GM23338 (cell line): Measurements from ENCODE around the gene ANKRD63. TPM values are rescaled to one million over a fixed set of nuclear protein-coding genes. Genes with fewer than 3 reads are reported as not detected.

Source experiments
- ATAC-seq: fragments of 200-7000 bp; cut with Tn5 transposase; 3 replicates; pipeline ENCODE4 v1.9.1; 2020
- DNase-seq: peaks from one replicate; pipeline ENCODE4 v3.0.0-alpha.2; 2015; ENCODE audit warnings: low spot score
- H2AFZ ChIP-seq: fragments of 200-600 bp; sonication (generic); 2 replicates; pipeline ENCODE4 v1.8.0; 2016; ENCODE audit warnings: antibody characterized with exemption, mild to moderate bottlenecking, moderate library complexity
- H3F3A ChIP-seq: fragments of 200-600 bp; sonication (generic); replicated peaks from 2 replicates; pipeline ENCODE4 v1.8.0; 2017; ENCODE audit warnings: antibody characterized with exemption, mixed run types, low read depth
- H3K27ac ChIP-seq: fragments of 200-600 bp; sonication (generic); 2 replicates; pipeline ENCODE4 v1.6.1; 2016; ENCODE audit warnings: low read depth
- H3K27me3 ChIP-seq: fragments of 200-600 bp; sonication (generic); 2 replicates; pipeline ENCODE4 v1.8.0; 2016; ENCODE audit warnings: mild to moderate bottlenecking, mixed run types, moderate library complexity; ENCODE audit not compliant: insufficient read depth
- H3K36me3 ChIP-seq: fragments of 200-600 bp; sonication (generic); 2 replicates; pipeline ENCODE4 v1.8.0; 2016; ENCODE audit warnings: mild to moderate bottlenecking; ENCODE audit not compliant: insufficient read depth
- H3K4me1 ChIP-seq: fragments of 200-600 bp; sonication (generic); 2 replicates; pipeline ENCODE4 v1.8.0; 2016; ENCODE audit warnings: mild to moderate bottlenecking, moderate library complexity; ENCODE audit not compliant: insufficient read depth
- H3K4me2 ChIP-seq: fragments of 200-600 bp; sonication (generic); 2 replicates; pipeline ENCODE4 v1.7.1; 2017; ENCODE audit warnings: mixed run types
- H3K4me3 ChIP-seq: fragments of 200-600 bp; sonication (generic); 2 replicates; pipeline ENCODE4 v1.6.1; 2016; ENCODE audit warnings: mixed run types
- H3K79me2 ChIP-seq: fragments of 200-600 bp; sonication (generic); replicated peaks from 2 replicates; pipeline ENCODE4 v1.8.0; 2017; ENCODE audit warnings: mild to moderate bottlenecking; ENCODE audit not compliant: insufficient read depth
- H3K9me2 ChIP-seq: fragments of 200-600 bp; sonication (generic); 2 replicates; pipeline ENCODE4 v1.8.0; 2017; ENCODE audit not compliant: insufficient read depth
- H4K20me1 ChIP-seq: fragments of 200-600 bp; sonication (generic); replicated peaks from 2 replicates; pipeline ENCODE4 v1.8.0; 2017; ENCODE audit warnings: mild to moderate bottlenecking; ENCODE audit not compliant: insufficient read depth
- H3K27ac Mint-ChIP-seq: 2 replicates; pipeline ENCODE4 v1.8.0; 2020; ENCODE audit warnings: inconsistent platforms, mild to moderate bottlenecking, moderate library complexity, mixed read lengths
- H3K27me3 Mint-ChIP-seq: 3 replicates; pipeline ENCODE4 v1.8.0; 2022; ENCODE audit warnings: low read depth, mild to moderate bottlenecking, moderate library complexity, mixed read lengths, inconsistent platforms; ENCODE audit not compliant: insufficient read depth, poor library complexity
- H3K36me3 Mint-ChIP-seq: 3 replicates; pipeline ENCODE4 v1.8.0; 2021; ENCODE audit warnings: low read depth, mild to moderate bottlenecking, inconsistent platforms, moderate library complexity, mixed read lengths
- H3K4me1 Mint-ChIP-seq: 3 replicates; pipeline ENCODE4 v1.8.0; 2020; ENCODE audit warnings: mild to moderate bottlenecking, inconsistent platforms, mixed read lengths
- H3K4me3 Mint-ChIP-seq: 3 replicates; pipeline ENCODE4 v1.8.0; 2021; ENCODE audit warnings: moderate library complexity, mild to moderate bottlenecking, inconsistent platforms, mixed read lengths
- H3K9me3 Mint-ChIP-seq: 3 replicates; pipeline ENCODE4 v1.8.0; 2020; ENCODE audit warnings: moderate library complexity, mild to moderate bottlenecking, inconsistent platforms, mixed read lengths
- ETS1 ChIP-seq: IDR thresholded peaks from 2 replicates; pipeline ENCODE4 v1.6.1; 2016; ENCODE audit warnings: antibody characterized with exemption
- EZH2 ChIP-seq: fragments of 200-600 bp; sonication (generic); IDR thresholded peaks from one replicate; pipeline ENCODE4 v1.8.0; 2017; ENCODE audit warnings: antibody characterized with exemption, mild to moderate bottlenecking, low read depth; ENCODE audit not compliant: unreplicated experiment
- EZH2phosphoT487 ChIP-seq: fragments of 200-600 bp; sonication (generic); IDR thresholded peaks from one replicate; pipeline ENCODE4 v1.8.1; 2018; ENCODE audit warnings: antibody characterized with exemption; ENCODE audit not compliant: unreplicated experiment
- JUNB ChIP-seq: IDR thresholded peaks from one replicate; pipeline ENCODE4 v1.6.1; 2016; ENCODE audit warnings: antibody characterized with exemption; ENCODE audit not compliant: unreplicated experiment
- NANOG ChIP-seq: IDR thresholded peaks from 2 replicates; pipeline ENCODE4 v1.6.1; 2016; ENCODE audit warnings: antibody characterized with exemption, borderline replicate concordance
- POLR2AphosphoS5 ChIP-seq: IDR thresholded peaks from 2 replicates; pipeline ENCODE4 v1.6.1; 2016; ENCODE audit warnings: antibody characterized with exemption, low read depth
- STAT1 ChIP-seq: IDR thresholded peaks from one replicate; pipeline ENCODE4 v1.6.1; 2016; ENCODE audit warnings: antibody characterized with exemption; ENCODE audit not compliant: unreplicated experiment
- ZNF114 ChIP-seq: fragments of 250-450 bp; sonication (Bioruptor Pico); IDR thresholded peaks from 2 replicates; pipeline ENCODE4 v1.5.0; 2020; ENCODE audit warnings: mild to moderate bottlenecking, moderate library complexity
- ZNF462 ChIP-seq: fragments of 250-450 bp; sonication (Bioruptor Pico); IDR thresholded peaks from 2 replicates; pipeline ENCODE4 v1.5.0; 2020; ENCODE audit warnings: mild to moderate bottlenecking, moderate library complexity
- polyA plus RNA-seq: library from polyadenylated mRNA; unstranded; fragments of >200 nt; fragmentation: Nextera tagmentation; extraction: Ambion mirVana; gene quantifications from 2 replicates; pipeline ENCODE4 v1.2.1, GENCODE V29; 2016
- total RNA-seq: library from RNA; depleted of rRNA; stranded (reverse); fragments of >200 nt; shearing (Covaris generic); gene quantifications from 2 replicates; pipeline ENCODE4 v1.2.3, GENCODE V29; 2014
- TF ChIP-seq, protein P1 (sequence below), 2 experiments: fragments of 200-600 bp in 1 of 2; sonication (generic) in 1 of 2; conservative IDR thresholded peaks; 2 replicates each; pipeline versions ENCODE4 v1.5.1 to v1.6.1; 2016 to 2017; ENCODE audit warnings: antibody characterized with exemption in 2 of 2, low read depth in 2 of 2, mild to moderate bottlenecking in 2 of 2, moderate library complexity in 1 of 2

Gene ANKRD63
- total and polyA plus RNA-seq, 2 experiments from 2014 or later, result 0.59 TPM; not detected in 1

DNA sequence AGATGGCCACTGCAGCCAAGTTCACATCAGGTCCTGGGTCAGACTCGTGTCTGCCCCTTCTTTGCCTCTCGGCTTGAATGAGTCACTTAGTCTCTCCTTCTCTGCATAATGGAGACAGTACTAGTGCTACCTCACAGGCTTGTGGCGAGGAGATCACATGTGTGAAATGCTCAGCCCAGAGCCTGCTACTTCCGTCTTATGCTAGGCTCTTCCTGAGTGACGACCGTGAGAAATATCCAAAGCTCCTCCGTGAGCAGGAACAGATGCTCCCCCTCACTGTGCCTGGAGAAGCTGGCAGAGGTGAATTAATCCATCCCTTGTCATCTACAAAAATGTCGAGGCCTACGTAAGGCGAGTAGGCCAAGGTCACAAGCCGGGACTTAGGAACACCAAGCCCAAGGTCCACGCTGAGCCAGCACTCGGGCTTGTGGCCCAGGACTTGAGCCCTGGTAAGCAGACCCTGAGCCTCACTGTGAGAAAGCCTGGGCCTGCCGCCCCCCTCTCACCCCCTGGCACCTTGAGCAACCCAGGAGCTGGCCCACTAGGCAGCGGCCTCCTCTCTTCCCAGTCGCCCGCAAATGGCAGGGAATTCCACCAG is 26.1 kb downstream of the ANKRD63 start:
- H2AFZ ChIP-seq, result no peak overlapping the region
- no peak overlapping the region for H3K4me2 ChIP-seq
- Mint-ChIP-seq H3K36me3 (no peaks in the 10 kb centered on the region; the same call in 2 of the 3 replicates), H3K4me3 (no peak overlapping the region), H3K27ac (no peak overlapping the region), H3K4me1 (peaks cover 33% of the 10 kb centered on the region), H3K27me3 (peaks cover 24% of the 10 kb centered on the region), H3K9me3 (no peaks in the 10 kb centered on the region; the same call in 2 of the 3 replicates)
- H3K4me1 ChIP-seq, result peaks cover 12% of the 10 kb centered on the region
- H3K36me3 ChIP-seq, result no peaks in the 10 kb centered on the region
- no peak overlapping the region for H3K27ac ChIP-seq
- no peaks in the 10 kb centered on the region for H3K9me2 ChIP-seq
- DNase-seq (no peak), ATAC-seq (no peak)
- TF ChIP-seq ZNF114 (no peak), NANOG (no peak), ETS1 (no peak), POLR2AphosphoS5 (no peak), STAT1 (no peak), EZH2 (no peak), ZNF462 (CRISPR knock-in tag) (no peak), EZH2phosphoT487 (no peak), JUNB (no peak)
- TF ChIP-seq, protein P1, sequence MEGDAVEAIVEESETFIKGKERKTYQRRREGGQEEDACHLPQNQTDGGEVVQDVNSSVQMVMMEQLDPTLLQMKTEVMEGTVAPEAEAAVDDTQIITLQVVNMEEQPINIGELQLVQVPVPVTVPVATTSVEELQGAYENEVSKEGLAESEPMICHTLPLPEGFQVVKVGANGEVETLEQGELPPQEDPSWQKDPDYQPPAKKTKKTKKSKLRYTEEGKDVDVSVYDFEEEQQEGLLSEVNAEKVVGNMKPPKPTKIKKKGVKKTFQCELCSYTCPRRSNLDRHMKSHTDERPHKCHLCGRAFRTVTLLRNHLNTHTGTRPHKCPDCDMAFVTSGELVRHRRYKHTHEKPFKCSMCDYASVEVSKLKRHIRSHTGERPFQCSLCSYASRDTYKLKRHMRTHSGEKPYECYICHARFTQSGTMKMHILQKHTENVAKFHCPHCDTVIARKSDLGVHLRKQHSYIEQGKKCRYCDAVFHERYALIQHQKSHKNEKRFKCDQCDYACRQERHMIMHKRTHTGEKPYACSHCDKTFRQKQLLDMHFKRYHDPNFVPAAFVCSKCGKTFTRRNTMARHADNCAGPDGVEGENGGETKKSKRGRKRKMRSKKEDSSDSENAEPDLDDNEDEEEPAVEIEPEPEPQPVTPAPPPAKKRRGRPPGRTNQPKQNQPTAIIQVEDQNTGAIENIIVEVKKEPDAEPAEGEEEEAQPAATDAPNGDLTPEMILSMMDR (conservative IDR thresholded peaks at IDR 0.05; ENCODE audit: low read depth in 2 of 2), result no peak
- H3K4me3 ChIP-seq, result no peak overlapping the region
- no peaks in the 10 kb centered on the region for H3K79me2 ChIP-seq
- H4K20me1 ChIP-seq, result no peaks in the 10 kb centered on the region
- H3F3A ChIP-seq, result peaks cover 3% of the 10 kb centered on the region; the same call in 1 of the 2 replicates
- peaks cover 31% of the 10 kb centered on the region for H3K27me3 ChIP-seq
